Measurements from ENCODE around the gene MAGEC3. TPM values are rescaled to one million over a fixed set of nuclear protein-coding genes. Genes with fewer than 3 reads are reported as not detected.
A peak's percentile ranks its signal among the peaks of the same experiment; 100 is the strongest.

The MAGEC3 gene
- total RNA-seq, 1 experiment from 2014 or later, result not detected

DNA sequence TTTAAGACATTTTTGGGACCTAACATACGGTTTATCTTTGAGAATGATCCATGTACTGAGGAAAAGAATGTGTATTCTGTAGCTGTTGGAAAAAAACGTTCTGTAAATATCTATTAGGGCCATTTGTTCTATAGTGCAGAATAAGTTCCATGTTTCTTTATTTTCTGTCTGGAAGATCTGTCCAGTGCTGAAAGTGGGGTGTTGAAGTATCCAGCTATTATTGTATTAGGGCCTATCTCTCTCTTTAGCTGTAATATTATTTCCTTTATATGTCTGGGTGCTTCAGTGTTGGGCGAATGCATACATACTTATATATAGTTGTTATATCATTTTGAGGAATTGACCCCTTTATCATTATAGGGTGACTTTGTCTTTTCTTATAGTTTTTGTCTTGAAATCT, 90.3 kb downstream of the MAGEC3 start:
- DNase-seq (ENCODE audit: low read depth, low spot score), result no peak
- in situ Hi-C loops (cut with HindIII; ENCODE audit: low pct_unique_long_range_greater_than_20kb, low sequenced_read_pairs), result no loop called here

GRCh38 chrX:141934059-141934641, 96.0 kb downstream of the MAGEC3 start:
- no peak for DNase-seq (ENCODE audit: low read depth, low spot score)
- in situ Hi-C loops (cut with HindIII; ENCODE audit: low pct_unique_long_range_greater_than_20kb, low sequenced_read_pairs), result no loop called here

DNA sequence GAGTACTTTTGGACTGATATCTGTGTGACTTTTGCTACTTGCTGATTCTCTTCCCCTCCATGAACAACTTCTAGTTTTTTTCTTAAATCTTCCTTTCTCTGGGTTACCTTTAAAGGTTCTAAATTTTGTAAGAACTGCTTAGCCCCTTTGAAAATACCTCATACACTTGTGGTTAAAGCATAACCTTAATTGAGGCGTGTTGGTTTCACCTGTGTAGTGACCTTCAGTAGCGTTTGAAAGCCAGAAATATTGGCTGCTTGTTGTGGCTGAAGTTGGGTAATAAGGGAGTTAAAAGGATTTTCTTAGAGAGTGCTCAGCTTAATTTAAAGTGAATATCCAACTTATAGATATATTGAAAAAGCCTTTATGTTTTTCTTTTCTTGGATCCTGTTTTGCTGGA, 97.5 kb downstream of the MAGEC3 start:
- no peak for DNase-seq (ENCODE audit: low read depth, low spot score)
- in situ Hi-C loops (cut with HindIII; ENCODE audit: low pct_unique_long_range_greater_than_20kb, low sequenced_read_pairs), result no loop called here

DNA sequence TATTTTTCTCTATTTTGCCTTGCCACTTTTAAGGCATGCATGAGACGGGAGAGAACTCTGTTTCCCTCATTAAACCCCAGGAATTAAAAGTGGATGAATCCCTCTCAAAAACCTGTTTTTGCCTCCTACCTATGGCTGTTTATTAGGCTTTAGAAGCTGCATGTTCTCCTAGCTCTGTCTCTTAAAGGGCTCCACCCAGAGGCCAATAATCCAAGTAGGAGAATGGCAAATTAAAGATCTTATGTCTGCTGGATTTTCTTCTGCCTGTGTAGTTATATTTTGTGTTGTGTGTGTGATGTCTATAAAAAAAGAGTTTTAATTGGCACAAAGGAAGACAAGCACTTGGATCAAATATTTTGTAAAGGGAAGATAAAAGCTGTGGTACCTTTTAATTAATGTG, 98.0 kb downstream of the MAGEC3 start:
- DNase-seq (ENCODE audit: low read depth, low spot score), result peak; percentile 38
- in situ Hi-C loops (cut with HindIII; ENCODE audit: low pct_unique_long_range_greater_than_20kb, low sequenced_read_pairs), result no loop called here

GRCh38 chrX:141941234-141941633, 103.1 kb downstream of the MAGEC3 start:
- in situ Hi-C loops (cut with HindIII; ENCODE audit: low pct_unique_long_range_greater_than_20kb, low sequenced_read_pairs), result no loop called here
- no peak for DNase-seq (ENCODE audit: low read depth, low spot score)

DNA sequence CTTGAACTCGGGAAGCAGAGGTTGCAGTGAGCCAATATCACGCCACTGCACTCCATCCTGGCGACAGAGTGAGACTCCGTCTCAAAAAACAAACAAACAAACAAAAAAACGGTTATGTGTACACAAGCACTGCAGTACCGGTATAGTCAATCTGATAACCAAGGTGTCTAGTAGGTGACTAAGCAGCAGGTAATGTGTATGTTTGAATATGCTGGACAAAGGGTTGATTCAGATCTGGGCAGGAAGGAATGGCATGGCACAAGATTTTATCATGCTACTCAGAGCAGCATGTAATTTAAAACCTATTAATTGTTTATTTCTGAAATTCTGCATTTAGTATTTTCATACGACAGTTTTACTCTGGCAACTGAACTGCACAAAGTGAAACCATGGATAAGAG, 107.3 kb downstream of the MAGEC3 start:
- no peak for DNase-seq (ENCODE audit: low read depth, low spot score)

DNA sequence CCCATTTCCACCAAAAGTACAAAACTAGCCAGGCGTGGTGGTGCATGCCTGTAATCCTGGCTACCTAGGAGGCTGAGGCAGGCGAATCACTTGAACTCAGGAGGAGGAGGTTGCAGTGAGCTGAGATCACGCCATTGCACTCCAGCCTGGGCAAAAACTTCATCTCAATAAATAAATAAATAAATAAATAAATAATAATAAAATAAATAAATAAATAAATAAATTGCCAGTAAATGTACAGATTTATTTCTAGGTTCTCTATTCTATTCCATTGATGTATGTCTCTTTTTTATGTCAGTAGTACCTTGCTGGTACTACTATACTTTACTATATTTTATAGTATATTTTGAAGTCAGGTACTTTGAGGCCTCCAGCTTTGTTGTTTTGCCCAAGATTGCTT, 109.2 kb downstream of the MAGEC3 start:
- in situ Hi-C loops (cut with HindIII; ENCODE audit: low pct_unique_long_range_greater_than_20kb, low sequenced_read_pairs), result no loop called here
- DNase-seq (ENCODE audit: low read depth, low spot score), result no peak

More for the DNA sequence above, 107.3 kb downstream of the MAGEC3 start:
- in situ Hi-C loops (cut with HindIII; ENCODE audit: low pct_unique_long_range_greater_than_20kb, low sequenced_read_pairs), result no loop called here

Other genes with a start within 250 kb of the MAGEC3 start
- gene SPANXA2, start 248.6 kb upstream of the MAGEC3 start, total RNA-seq (2014; rRNA removed; shearing (Covaris generic)), result 0.43 TPM in 1 of 2 replicates, not detected in the other
- gene SPANXD, start 139.6 kb upstream of the MAGEC3 start, total RNA-seq (2014; rRNA removed; shearing (Covaris generic)), result not detected in 2 replicates
- 2.7 and 3.6 TPM in 2 replicates for gene MAGEC1, start 65.6 kb downstream of the MAGEC3 start, total RNA-seq (2014; rRNA removed; shearing (Covaris generic))